Measurements from ENCODE around the gene SYT12.

- TF ChIP-seq POLR2A (IDR thresholded peaks at IDR 0.05; ENCODE audit: low read length) (no peak), GATA1 (IDR thresholded peaks at IDR 0.05; ENCODE audit: low read depth, low read length) (no peak)
Observed at GRCh38 chr11:67026941-67027340, 4.0 kb downstream of the SYT12 start.
